GM10266 (cell line): ENCODE measurements around the gene RPAP2.

Source experiments
- DNase-seq: peaks from one replicate; pipeline ENCODE4 v3.0.0; 2012; ENCODE audit errors: extremely low spot score
- TF ChIP-seq, protein P1 (sequence below): IDR thresholded peaks from 2 replicates; pipeline ENCODE4 v1.5.1; 2012; ENCODE audit warnings: mild to moderate bottlenecking, low read depth; ENCODE audit not compliant: control insufficient read depth, insufficient read depth; ENCODE audit errors: missing control alignments

Gene RPAP2

DNA sequence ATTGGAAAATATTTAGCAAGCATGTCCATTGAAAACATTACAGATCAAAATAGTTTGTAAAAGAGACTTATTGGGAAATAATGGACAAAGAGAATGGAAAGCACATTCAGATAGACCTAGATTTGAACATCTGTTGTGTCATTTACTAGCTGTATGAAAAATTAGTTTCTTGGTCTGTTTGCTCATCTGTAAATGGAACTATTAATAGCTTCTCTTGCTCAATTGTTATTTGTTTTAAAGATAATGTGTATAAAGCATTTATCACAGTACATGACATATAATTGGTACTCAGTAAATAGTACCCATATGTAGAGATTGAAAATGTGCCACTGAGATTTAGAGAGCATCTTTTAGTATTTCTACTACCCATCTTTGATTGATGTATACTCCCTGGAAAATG, 25.9 kb downstream of the RPAP2 start:
- no peak for DNase-seq
- TF ChIP-seq, protein P1, sequence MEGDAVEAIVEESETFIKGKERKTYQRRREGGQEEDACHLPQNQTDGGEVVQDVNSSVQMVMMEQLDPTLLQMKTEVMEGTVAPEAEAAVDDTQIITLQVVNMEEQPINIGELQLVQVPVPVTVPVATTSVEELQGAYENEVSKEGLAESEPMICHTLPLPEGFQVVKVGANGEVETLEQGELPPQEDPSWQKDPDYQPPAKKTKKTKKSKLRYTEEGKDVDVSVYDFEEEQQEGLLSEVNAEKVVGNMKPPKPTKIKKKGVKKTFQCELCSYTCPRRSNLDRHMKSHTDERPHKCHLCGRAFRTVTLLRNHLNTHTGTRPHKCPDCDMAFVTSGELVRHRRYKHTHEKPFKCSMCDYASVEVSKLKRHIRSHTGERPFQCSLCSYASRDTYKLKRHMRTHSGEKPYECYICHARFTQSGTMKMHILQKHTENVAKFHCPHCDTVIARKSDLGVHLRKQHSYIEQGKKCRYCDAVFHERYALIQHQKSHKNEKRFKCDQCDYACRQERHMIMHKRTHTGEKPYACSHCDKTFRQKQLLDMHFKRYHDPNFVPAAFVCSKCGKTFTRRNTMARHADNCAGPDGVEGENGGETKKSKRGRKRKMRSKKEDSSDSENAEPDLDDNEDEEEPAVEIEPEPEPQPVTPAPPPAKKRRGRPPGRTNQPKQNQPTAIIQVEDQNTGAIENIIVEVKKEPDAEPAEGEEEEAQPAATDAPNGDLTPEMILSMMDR = no peak

DNA sequence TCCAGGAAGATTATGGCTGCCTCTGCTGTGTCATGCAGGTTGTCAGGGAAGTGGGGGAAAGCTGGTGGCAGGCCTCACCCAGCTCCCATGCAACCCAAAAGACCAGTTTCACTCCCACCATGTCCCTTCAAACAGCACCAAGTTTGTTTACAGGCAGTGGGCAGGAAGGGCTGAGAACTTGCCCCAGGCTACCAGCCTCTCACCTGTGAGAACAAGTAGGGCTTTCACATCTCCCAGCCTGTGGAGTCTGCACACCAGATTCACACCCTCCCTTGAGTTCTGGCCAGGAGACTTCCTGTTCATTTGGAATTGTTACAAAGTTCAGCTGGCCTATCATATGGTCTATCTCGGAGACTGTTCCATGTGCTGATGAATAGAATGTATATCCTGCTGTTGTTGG, 27.8 kb downstream of the RPAP2 start:
- DNase-seq = no peak
- TF ChIP-seq, protein P1 = no peak

GRCh38 chr1:92327794-92328193, 28.9 kb downstream of the RPAP2 start:
- no peak for DNase-seq
- TF ChIP-seq, protein P1 = no peak

DNA sequence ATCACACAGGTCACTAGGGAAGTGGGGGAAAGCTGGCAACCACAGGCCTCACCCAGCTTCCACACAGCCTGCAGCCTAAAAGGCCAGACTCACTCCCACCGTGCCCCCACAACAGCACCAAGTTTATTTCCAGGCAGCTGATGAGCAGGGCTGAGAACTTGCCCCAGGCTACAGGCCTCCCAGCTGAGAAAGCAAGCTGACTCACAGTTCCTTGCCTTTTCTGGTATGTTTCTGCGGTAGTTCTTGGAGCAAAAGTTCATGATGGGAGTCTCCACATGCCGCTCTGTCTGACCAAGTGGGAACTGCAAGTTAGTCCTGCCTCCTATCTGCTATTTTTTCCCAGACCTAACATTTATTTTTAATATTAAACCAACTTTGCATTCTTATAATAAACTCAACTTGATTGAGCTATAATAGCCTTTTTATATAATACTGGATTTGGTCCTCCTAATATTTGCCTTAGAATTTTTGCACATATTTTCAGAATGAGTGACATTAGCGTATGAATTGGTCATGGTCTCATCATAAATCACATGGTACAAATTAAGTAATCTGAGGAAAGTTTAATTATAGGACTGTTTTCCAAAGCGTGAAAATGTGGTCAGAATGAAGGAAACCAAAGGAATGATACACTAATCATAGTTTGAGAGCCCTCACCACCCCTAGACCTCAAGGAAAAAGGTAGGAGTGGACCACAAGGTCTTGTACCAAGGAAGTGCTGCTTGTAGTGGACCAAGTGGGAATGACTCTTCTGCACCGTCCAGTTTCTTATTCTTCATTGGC, 30.7 kb downstream of the RPAP2 start:
- TF ChIP-seq, protein P1 = no peak
- no peak for DNase-seq

DNA sequence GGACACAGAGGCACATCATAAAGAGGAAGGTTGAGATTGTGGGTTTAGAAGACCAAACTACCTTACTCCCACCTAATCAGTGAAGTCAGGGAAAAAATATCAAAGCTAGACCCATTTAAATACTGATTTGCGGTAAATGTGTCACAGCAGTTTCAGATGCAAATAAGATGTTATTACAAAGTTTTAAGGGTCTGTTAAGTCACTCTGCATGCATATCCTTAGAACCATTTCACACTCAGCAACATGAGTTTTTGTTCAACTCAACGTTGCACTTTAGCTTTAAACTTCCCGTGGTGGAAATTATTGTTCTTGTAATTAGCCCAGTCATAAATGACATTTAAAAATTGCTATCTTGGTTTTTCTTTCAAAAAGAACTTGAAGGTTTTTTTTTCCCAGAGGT, 34.8 kb downstream of the RPAP2 start:
- no peak for DNase-seq
- TF ChIP-seq, protein P1 = no peak

DNA sequence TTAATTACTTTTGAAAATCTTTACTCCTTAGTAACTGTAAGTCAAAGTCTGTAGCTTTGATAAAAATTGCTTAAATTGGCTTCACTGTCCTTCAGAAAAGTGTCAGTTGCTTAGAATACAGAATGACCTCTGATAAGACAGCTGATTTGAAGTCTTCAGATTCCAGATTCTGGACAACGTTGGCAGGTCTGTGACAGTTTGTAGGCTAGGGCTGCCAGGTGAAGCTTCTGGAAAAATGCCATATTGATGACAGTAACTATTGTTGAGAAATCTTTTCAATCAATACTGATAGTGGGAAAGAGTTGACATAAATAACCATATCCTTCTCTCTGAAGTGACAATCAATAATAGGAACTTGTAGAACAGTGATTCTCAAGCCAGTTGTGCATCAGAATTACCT, 41.3 kb downstream of the RPAP2 start:
- TF ChIP-seq, protein P1 = no peak
- DNase-seq = no peak

- TF ChIP-seq, protein P1 = no peak
- DNase-seq = no peak
Observed at GRCh38 chr1:92342401-92342800, 43.5 kb downstream of the RPAP2 start.
